A673 (cell line): ENCODE measurements around the gene CNTRL. TPM values are rescaled to one million over a fixed set of nuclear protein-coding genes. Genes with fewer than 3 reads are reported as not detected.

Experiments used
- BruUV-seq: library from RNA; stranded (reverse); fragments of 400-500 nt; replicated peaks from 2 replicates; lab custom pipeline; 2021; lab: Mats Ljungman, UMichigan
- CTCF ChIA-PET: fragments of 300-600 bp; sonication (Branson Sonifier 250); formaldehyde crosslinking; loops from one replicate; lab custom pipeline; 2022; ENCODE audit warnings: antibody characterized with exemption; lab: Charles Lee
- POLR2A ChIA-PET: fragments of 300-600 bp; sonication (Branson Sonifier 250); formaldehyde crosslinking; loops from one replicate; lab custom pipeline; 2022; ENCODE audit warnings: antibody characterized with exemption; ENCODE audit not compliant: low non-redundant PET; lab: Charles Lee
- DNase-seq: peaks from one replicate; pipeline ENCODE4 v3.0.0-alpha.2; 2015; ENCODE audit warnings: low spot score
- H3K27ac ChIP-seq: fragments of 200-600 bp; sonication (generic); 2 replicates; pipeline ENCODE4 v1.5.1; 2016; ENCODE audit warnings: mixed run types, low read depth, mild to moderate bottlenecking, mixed read lengths, antibody characterized with exemption, low read length; ENCODE audit not compliant: poor library complexity, severe bottlenecking
- H3K27me3 ChIP-seq: fragments of 200-600 bp; sonication (generic); replicated peaks from 2 replicates; pipeline ENCODE4 v1.6.1; 2017; ENCODE audit warnings: mixed run types, low read depth, mild to moderate bottlenecking, mixed read lengths, antibody characterized with exemption, low read length; ENCODE audit not compliant: insufficient read depth, poor library complexity
- H3K36me3 ChIP-seq: fragments of 200-600 bp; sonication (generic); 2 replicates; pipeline ENCODE4 v1.6.1; 2016; ENCODE audit warnings: mixed run types, mild to moderate bottlenecking, mixed read lengths, antibody characterized with exemption, low read length; ENCODE audit not compliant: insufficient read depth, poor library complexity, severe bottlenecking
- H3K4me1 ChIP-seq: fragments of 200-600 bp; sonication (generic); 2 replicates; pipeline ENCODE4 v1.6.1; 2017; ENCODE audit warnings: mixed run types, mild to moderate bottlenecking, mixed read lengths, antibody characterized with exemption, low read length; ENCODE audit not compliant: insufficient read depth, poor library complexity, severe bottlenecking
- H3K4me3 ChIP-seq: fragments of 200-600 bp; sonication (generic); 2 replicates; pipeline ENCODE4 v1.5.1; 2016; ENCODE audit warnings: low read depth, mixed run types, mild to moderate bottlenecking, mixed read lengths, low read length; ENCODE audit not compliant: poor library complexity, severe bottlenecking
- H3K9me3 ChIP-seq: fragments of 200-600 bp; sonication (generic); 2 replicates; pipeline ENCODE4 v1.6.1; 2016; ENCODE audit warnings: mixed run types, low read depth, mild to moderate bottlenecking, mixed read lengths, antibody characterized with exemption, low read length; ENCODE audit not compliant: poor library complexity, severe bottlenecking
- CTCF ChIP-seq: fragments of 300-800, 200-600 bp; sonication (generic); conservative IDR thresholded peaks from 2 replicates; pipeline ENCODE4 v1.5.1; 2017; ENCODE audit warnings: low read depth, mild to moderate bottlenecking, antibody characterized with exemption, low read length, moderate library complexity, mixed read lengths
- EZH2 ChIP-seq: fragments of 200-600 bp; sonication (generic); IDR thresholded peaks from 2 replicates; pipeline ENCODE4 v1.6.1; 2017; ENCODE audit warnings: borderline replicate concordance, low read depth, mild to moderate bottlenecking, mixed read lengths, antibody characterized with exemption, low read length; ENCODE audit not compliant: poor library complexity, severe bottlenecking
- intact Hi-C: fragments of 100-400 bp; cut with micrococcal nuclease; formaldehyde crosslinking; loops from one replicate; pipeline ENCODE4 v1.10.0; 2022; ENCODE audit not compliant: unreplicated experiment
- total RNA-seq: library from RNA; stranded (reverse); gene quantifications from 2 replicates; pipeline ENCODE4 v1.2.3, GENCODE V29; 2021

The CNTRL gene
- total RNA-seq, 1 experiment from 2014 or later: 26.3 TPM

- H3K4me3 ChIP-seq: peak overlapping the region; percentile 92
- peak overlapping the region; percentile 93 for H3K27ac ChIP-seq
- POLR2A ChIA-PET: no interaction called here
- BruUV-seq: TSS peak; percentile 39
- no peak for DNase-seq
- peaks cover 47% of the 10 kb centered on the region for H3K4me1 ChIP-seq
- no peak for TF ChIP-seq EZH2
- TF ChIP-seq CTCF: no peak
- no peaks in the 10 kb centered on the region for H3K36me3 ChIP-seq
- H3K9me3 ChIP-seq: no peaks in the 10 kb centered on the region
- intact Hi-C loops: no loop called here
- no peaks in the 10 kb centered on the region for H3K27me3 ChIP-seq
- CTCF ChIA-PET: no interaction called here
Observed at GRCh38 chr9:121200356-121200755, 125.6 kb downstream of the CNTRL start.

- BruUV-seq: no TSS peak
- Histone ChIP-seq H3K9me3 (no peaks in the 10 kb centered on the region), H3K27ac (peak overlapping the region; percentile 93), H3K4me1 (peaks cover 46% of the 10 kb centered on the region), H3K4me3 (peak overlapping the region; percentile 92), H3K36me3 (no peaks in the 10 kb centered on the region), H3K27me3 (no peaks in the 10 kb centered on the region)
- TF ChIP-seq CTCF (no peak), EZH2 (no peak)
- intact Hi-C loops: no loop called here
- ChIA-PET POLR2A (interaction anchor here (0.5 kb wide), 1 partner anchor 198 kb away, joined by 4 read pairs; no protein-coding TSS in a partner anchor), CTCF (interaction anchor here (0.9 kb wide), 1 partner anchor 11 kb away, joined by 3 read pairs; no protein-coding TSS in a partner anchor)
- DNase-seq: no peak
Observed at GRCh38 chr9:121201045-121201737, 126.4 kb downstream of the CNTRL start.

- ChIA-PET CTCF (interaction anchor here (0.9 kb wide), 1 partner anchor 10 kb away, joined by 3 read pairs; no protein-coding TSS in a partner anchor), POLR2A (interaction anchor here (0.5 kb wide), 1 partner anchor 197 kb away, joined by 4 read pairs; no protein-coding TSS in a partner anchor)
- peaks cover 45% of the 10 kb centered on the region for H3K4me1 ChIP-seq
- H3K4me3 ChIP-seq: peak within 1 kb of the TSS; percentile 92
- H3K36me3 ChIP-seq: no peaks in the 10 kb centered on the region
- no peak for TF ChIP-seq EZH2
- TF ChIP-seq CTCF: peak; percentile 76
- DNase-seq: peak; percentile 99
- intact Hi-C loops: no loop called here
- BruUV-seq: no TSS peak
- no peaks in the 10 kb centered on the region for H3K9me3 ChIP-seq
- H3K27ac ChIP-seq: peak within 1 kb of the TSS; percentile 93
- H3K27me3 ChIP-seq: no peaks in the 10 kb centered on the region
Observed at GRCh38 chr9:121201738-121202533, 127.2 kb downstream of the CNTRL start, which contains the start of gene RAB14. RAB14 (minus strand) TSS chr9:121201869; CDS start chr9:121193412, 8,457 bp downstream.
